HL-60 (cell line): ENCODE data around the gene GUCA2A.

Experiments
- POLR2AphosphoS5 ChIP-seq: IDR thresholded peaks from 2 replicates; pipeline ENCODE4 v1.6.1; 2012; ENCODE audit warnings: low read depth
- SPI1 ChIP-seq: IDR thresholded peaks from 2 replicates; pipeline ENCODE4 v1.6.1; 2012; ENCODE audit warnings: low read depth, mild to moderate bottlenecking, borderline replicate concordance
- TF ChIP-seq, protein P1 (sequence below): IDR thresholded peaks from one replicate; pipeline ENCODE4 v1.5.1; 2011; ENCODE audit warnings: low read length, control low read depth, inconsistent platforms; ENCODE audit not compliant: insufficient read depth
- TF ChIP-seq, protein P2 (sequence below): IDR thresholded peaks from 2 replicates; pipeline ENCODE4 v1.6.1; 2012; ENCODE audit warnings: low read depth; ENCODE audit not compliant: insufficient replicate concordance

DNA sequence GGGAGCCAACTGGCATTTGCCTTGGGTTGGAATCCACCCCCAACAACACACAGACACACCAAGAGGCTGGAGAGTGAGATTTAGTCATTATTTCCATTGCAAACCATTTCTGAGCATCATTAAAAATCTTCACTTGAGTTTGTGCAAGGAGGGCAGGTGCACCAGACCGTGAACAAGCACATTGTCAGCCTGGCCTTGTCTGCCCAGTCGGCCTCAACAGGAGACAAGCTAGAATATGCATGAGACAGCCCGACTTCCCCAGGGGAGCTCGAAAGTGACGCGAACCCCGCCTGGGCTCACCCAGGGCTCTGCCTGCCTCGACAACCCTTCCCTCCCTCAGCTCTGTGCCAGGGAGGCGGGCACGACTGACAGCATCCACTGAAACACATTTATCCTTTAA, 26.8 kb downstream of the GUCA2A start:
- TF ChIP-seq SPI1 (no peak), POLR2AphosphoS5 (no peak)
- TF ChIP-seq, protein P1, sequence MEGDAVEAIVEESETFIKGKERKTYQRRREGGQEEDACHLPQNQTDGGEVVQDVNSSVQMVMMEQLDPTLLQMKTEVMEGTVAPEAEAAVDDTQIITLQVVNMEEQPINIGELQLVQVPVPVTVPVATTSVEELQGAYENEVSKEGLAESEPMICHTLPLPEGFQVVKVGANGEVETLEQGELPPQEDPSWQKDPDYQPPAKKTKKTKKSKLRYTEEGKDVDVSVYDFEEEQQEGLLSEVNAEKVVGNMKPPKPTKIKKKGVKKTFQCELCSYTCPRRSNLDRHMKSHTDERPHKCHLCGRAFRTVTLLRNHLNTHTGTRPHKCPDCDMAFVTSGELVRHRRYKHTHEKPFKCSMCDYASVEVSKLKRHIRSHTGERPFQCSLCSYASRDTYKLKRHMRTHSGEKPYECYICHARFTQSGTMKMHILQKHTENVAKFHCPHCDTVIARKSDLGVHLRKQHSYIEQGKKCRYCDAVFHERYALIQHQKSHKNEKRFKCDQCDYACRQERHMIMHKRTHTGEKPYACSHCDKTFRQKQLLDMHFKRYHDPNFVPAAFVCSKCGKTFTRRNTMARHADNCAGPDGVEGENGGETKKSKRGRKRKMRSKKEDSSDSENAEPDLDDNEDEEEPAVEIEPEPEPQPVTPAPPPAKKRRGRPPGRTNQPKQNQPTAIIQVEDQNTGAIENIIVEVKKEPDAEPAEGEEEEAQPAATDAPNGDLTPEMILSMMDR, result no peak
- TF ChIP-seq, protein P2, sequence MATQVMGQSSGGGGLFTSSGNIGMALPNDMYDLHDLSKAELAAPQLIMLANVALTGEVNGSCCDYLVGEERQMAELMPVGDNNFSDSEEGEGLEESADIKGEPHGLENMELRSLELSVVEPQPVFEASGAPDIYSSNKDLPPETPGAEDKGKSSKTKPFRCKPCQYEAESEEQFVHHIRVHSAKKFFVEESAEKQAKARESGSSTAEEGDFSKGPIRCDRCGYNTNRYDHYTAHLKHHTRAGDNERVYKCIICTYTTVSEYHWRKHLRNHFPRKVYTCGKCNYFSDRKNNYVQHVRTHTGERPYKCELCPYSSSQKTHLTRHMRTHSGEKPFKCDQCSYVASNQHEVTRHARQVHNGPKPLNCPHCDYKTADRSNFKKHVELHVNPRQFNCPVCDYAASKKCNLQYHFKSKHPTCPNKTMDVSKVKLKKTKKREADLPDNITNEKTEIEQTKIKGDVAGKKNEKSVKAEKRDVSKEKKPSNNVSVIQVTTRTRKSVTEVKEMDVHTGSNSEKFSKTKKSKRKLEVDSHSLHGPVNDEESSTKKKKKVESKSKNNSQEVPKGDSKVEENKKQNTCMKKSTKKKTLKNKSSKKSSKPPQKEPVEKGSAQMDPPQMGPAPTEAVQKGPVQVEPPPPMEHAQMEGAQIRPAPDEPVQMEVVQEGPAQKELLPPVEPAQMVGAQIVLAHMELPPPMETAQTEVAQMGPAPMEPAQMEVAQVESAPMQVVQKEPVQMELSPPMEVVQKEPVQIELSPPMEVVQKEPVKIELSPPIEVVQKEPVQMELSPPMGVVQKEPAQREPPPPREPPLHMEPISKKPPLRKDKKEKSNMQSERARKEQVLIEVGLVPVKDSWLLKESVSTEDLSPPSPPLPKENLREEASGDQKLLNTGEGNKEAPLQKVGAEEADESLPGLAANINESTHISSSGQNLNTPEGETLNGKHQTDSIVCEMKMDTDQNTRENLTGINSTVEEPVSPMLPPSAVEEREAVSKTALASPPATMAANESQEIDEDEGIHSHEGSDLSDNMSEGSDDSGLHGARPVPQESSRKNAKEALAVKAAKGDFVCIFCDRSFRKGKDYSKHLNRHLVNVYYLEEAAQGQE, result no peak
